Vagina (tissue), 2 donors: ENCODE measurements around the gene TPSG1. TPM values are rescaled to one million over a fixed set of nuclear protein-coding genes. Genes with fewer than 3 reads are reported as not detected.
"Not testable (repeated sequence)": the region's sequence is repeated elsewhere in the genome, so short reads cannot be mapped to it uniquely, and the experiment has no call there.

ENCODE experiments used
- DNase-seq, 2 donors: peaks; one replicate each; pipeline ENCODE4 v3.0.0-alpha.2; 2017; ENCODE audit errors: extremely low spot score in 2 of 2
- H3K27ac ChIP-seq: fragments of 200-600 bp; sonication (generic); one replicate; pipeline ENCODE4 v1.5.1; 2019
- H3K27me3 ChIP-seq: fragments of 200-600 bp; sonication (generic); one replicate; pipeline ENCODE4 v1.5.1; 2019
- H3K36me3 ChIP-seq, 2 donors: fragments of 200-600 bp; sonication (generic); one replicate each; pipeline ENCODE4 v1.5.1; 2017 to 2019
- H3K4me1 ChIP-seq: fragments of 200-600 bp; sonication (generic); one replicate; pipeline ENCODE4 v1.5.1; 2019
- H3K4me3 ChIP-seq, 2 donors: fragments of 200-600 bp; sonication (generic); 1 replicate in 1 of 2; 2 replicates in 1 of 2; pipeline ENCODE4 v1.5.1; 2016 to 2019
- H3K9me3 ChIP-seq: fragments of 200-600 bp; sonication (generic); one replicate; pipeline ENCODE4 v1.5.1; 2019
- POLR2A ChIP-seq, 2 donors: fragments of 450-650 bp; IDR thresholded peaks; one replicate each; pipeline ENCODE4 v1.6.1; 2017; ENCODE audit warnings: antibody characterized with exemption in 2 of 2, mild to moderate bottlenecking in 2 of 2, moderate library complexity in 2 of 2
- POLR2AphosphoS5 ChIP-seq, 2 donors: sonication (generic); formaldehyde crosslinking; IDR thresholded peaks; one replicate each; pipeline ENCODE4 v1.9.0; 2017; ENCODE audit warnings: antibody characterized with exemption in 2 of 2, mild to moderate bottlenecking in 2 of 2, low read depth in 1 of 2; ENCODE audit not compliant: insufficient read depth in 1 of 2
- intact Hi-C: fragments of 100-400 bp; cut with DNase I; formaldehyde crosslinking; loops from one replicate; pipeline ENCODE4 v1.15.1; 2023
- total RNA-seq: library from RNA; depleted of rRNA; stranded (reverse); fragments of >200 nt; gene quantifications from one replicate; pipeline ENCODE4 v1.2.3, GENCODE V29; 2016
- TF ChIP-seq, protein P1 (sequence below), 3 experiments: fragments of 450-650 bp in 2 of 3; fragments of 200-600 bp in 1 of 3; sonication (generic) in 1 of 3; IDR thresholded peaks; one replicate each; pipeline ENCODE4 v1.5.1; 2017 to 2019; ENCODE audit warnings: antibody characterized with exemption in 3 of 3, mild to moderate bottlenecking in 2 of 3, moderate library complexity in 2 of 3

TPSG1 gene
- total RNA-seq, 1 donor from 2014 or later, result not detected

DNA sequence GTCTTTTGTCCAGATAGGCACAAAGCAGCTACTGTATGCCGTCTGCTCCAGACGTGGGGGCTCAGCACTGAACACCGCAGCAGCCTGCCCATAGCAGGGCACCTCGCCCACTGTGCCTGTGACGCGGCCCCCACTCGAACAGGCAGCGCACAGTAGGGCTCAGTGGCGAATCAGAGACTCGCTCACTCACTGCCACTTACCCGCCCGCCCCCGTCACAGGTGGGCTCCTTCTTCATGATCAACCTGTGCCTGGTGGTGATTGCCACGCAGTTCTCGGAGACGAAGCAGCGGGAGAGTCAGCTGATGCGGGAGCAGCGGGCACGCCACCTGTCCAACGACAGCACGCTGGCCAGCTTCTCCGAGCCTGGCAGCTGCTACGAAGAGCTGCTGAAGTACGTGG, 23.6 kb downstream of the TPSG1 start:
- H3K36me3 ChIP-seq, result no peaks in the 10 kb centered on the region
- no peaks in the 10 kb centered on the region for H3K9me3 ChIP-seq
- no peaks in the 10 kb centered on the region for H3K4me1 ChIP-seq
- no peak for DNase-seq
- no peak overlapping the region for H3K27ac ChIP-seq
- H3K27me3 ChIP-seq, result no peaks in the 10 kb centered on the region
- TF ChIP-seq POLR2A (IDR thresholded peaks at IDR 0.05) (no peak), POLR2AphosphoS5 (IDR thresholded peaks at IDR 0.05; ENCODE audit: insufficient read depth in 1 of 2, low read depth in 1 of 2) (no peak)
- TF ChIP-seq, protein P1, sequence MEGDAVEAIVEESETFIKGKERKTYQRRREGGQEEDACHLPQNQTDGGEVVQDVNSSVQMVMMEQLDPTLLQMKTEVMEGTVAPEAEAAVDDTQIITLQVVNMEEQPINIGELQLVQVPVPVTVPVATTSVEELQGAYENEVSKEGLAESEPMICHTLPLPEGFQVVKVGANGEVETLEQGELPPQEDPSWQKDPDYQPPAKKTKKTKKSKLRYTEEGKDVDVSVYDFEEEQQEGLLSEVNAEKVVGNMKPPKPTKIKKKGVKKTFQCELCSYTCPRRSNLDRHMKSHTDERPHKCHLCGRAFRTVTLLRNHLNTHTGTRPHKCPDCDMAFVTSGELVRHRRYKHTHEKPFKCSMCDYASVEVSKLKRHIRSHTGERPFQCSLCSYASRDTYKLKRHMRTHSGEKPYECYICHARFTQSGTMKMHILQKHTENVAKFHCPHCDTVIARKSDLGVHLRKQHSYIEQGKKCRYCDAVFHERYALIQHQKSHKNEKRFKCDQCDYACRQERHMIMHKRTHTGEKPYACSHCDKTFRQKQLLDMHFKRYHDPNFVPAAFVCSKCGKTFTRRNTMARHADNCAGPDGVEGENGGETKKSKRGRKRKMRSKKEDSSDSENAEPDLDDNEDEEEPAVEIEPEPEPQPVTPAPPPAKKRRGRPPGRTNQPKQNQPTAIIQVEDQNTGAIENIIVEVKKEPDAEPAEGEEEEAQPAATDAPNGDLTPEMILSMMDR (IDR thresholded peaks at IDR 0.05), result no peak
- intact Hi-C loops, result no loop called here
- no peak overlapping the region for H3K4me3 ChIP-seq

DNA sequence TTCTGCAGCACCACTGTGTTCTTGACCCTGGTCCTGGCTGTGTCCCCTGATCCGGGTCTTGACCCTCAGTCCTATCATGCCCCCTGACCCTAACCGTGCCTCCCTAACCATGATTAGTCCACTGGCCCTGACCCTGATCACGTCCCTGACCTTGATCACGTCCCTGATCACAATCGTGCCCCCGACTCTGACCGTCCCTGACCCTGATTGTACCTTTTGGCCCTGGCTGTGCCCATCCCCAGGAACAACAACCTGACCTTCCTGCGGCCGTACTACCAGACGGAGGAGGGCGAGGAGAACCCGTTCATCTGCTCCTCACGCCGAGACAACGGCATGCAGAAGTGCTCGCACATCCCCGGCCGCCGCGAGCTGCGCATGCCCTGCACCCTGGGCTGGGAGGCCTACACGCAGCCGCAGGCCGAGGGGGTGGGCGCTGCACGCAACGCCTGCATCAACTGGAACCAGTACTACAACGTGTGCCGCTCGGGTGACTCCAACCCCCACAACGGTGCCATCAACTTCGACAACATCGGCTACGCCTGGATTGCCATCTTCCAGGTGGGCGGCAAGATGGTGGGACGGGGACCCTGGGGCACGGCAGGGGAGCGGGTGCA, 24.9 kb downstream of the TPSG1 start:
- TF ChIP-seq POLR2AphosphoS5 (IDR thresholded peaks at IDR 0.05; ENCODE audit: insufficient read depth in 1 of 2, low read depth in 1 of 2) (no peak), POLR2A (IDR thresholded peaks at IDR 0.05) (no peak)
- TF ChIP-seq, protein P1 (IDR thresholded peaks at IDR 0.05), result no peak
- Histone ChIP-seq H3K36me3 (no peaks in the 10 kb centered on the region), H3K27ac (no peak overlapping the region), H3K9me3 (no peaks in the 10 kb centered on the region), H3K4me1 (no peaks in the 10 kb centered on the region), H3K27me3 (no peaks in the 10 kb centered on the region), H3K4me3 (no peak overlapping the region)
- no peak for DNase-seq
- intact Hi-C loops, result no loop called here

DNA sequence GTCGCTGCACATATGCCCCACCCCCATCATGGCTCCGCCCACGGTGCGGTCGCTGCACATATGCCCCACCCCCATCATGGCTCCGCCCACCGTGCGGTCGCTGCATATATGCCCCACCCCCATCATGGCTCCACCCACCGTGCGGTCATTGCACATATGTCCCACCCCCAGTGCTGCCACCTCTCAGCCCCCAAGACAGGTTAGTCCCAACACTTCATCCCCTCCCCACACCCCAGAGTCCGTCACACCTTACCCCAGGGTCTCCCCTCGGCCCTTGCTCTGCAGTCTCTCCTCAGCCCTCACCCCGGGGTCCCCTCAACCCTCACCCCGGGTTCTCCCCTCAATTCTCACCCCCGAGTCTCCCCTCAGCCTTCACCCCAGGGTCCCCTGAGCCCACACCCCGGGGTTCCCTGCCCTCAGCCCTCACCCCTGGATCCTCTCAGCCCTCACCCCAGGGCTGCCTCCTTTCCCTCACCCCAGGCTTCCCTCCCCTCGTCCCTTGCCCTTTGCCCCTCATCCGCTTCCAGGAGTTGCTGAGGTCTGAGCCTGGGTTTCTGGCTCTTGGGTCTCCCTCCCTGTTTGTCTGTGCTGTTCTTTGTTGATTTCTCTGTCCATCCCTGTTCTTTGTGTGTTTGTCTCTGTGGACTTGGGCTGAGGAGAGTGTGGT, 25.6 kb downstream of the TPSG1 start:
- intact Hi-C loops, result no loop called here
- Histone ChIP-seq H3K27me3 (no peaks in the 10 kb centered on the region), H3K36me3 (no peaks in the 10 kb centered on the region), H3K9me3 (no peaks in the 10 kb centered on the region), H3K4me1 (no peaks in the 10 kb centered on the region), H3K4me3 (no peak overlapping the region), H3K27ac (no peak overlapping the region)
- DNase-seq, result no peak
- TF ChIP-seq POLR2AphosphoS5 (IDR thresholded peaks at IDR 0.05; ENCODE audit: insufficient read depth in 1 of 2, low read depth in 1 of 2), result no peak
- no peak for TF ChIP-seq POLR2A (IDR thresholded peaks at IDR 0.05)
- TF ChIP-seq, protein P1 (IDR thresholded peaks at IDR 0.05), result no peak

DNA sequence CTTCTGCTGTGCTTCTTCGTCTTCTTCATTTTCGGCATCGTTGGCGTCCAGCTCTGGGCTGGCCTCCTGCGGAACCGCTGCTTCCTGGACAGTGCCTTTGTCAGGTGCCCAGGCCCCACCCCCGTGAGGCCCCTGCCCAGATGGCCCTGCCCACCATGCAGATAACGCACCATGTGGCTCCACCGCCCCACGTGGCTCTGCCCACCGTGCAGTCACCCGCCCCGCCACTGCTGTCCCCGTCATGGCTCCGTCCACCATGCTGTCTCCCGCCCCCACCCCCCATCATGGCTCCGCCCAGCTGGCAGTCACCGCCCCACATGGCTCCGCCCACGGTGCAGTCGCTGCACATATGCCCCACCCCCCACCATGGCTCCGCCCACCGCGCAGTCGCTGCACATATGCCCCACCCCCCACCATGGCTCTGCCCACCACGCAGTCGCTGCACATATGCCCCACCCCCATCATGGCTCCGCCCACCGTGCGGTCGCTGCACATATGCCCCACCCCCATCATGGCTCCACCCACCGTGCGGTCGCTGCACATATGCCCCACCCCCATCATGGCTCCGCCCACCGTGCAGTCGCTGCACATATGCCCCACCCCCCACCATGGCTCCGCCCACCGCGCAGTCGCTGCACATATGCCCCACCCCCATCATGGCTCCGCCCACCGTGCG, 26.3 kb downstream of the TPSG1 start:
- H3K9me3 ChIP-seq, H3K27me3 ChIP-seq, H3K36me3 ChIP-seq, DNase-seq, H3K4me1 ChIP-seq, H3K4me3 ChIP-seq, intact Hi-C loops, H3K27ac ChIP-seq: not testable (repeated sequence)

DNA sequence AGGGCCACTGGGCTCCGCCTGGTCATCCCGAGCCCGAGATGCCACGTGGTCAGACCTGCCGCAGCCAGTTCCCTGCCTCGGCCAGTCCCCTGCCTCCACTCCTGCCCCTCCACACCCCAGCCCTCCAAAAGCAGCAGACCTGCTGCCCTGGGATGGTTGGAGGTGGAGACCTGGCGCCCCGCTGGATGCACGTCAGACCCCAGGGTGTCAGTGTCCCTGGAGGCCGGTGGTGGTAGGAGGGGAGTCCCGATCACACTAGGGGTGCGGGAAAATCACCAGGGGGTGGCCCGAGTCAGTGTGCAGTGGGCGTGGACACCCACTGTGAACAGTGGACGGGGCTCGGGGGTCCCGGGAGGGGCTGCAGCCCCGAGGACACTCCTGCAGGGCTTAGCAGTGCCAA, 26.9 kb downstream of the TPSG1 start:
- Histone ChIP-seq H3K27ac (no peak overlapping the region), H3K9me3 (no peaks in the 10 kb centered on the region), H3K4me3 (no peak overlapping the region), H3K36me3 (no peaks in the 10 kb centered on the region), H3K4me1 (no peaks in the 10 kb centered on the region), H3K27me3 (no peaks in the 10 kb centered on the region)
- intact Hi-C loops, result no loop called here
- DNase-seq, result no peak
- TF ChIP-seq, protein P1 (IDR thresholded peaks at IDR 0.05), result no peak
- no peak for TF ChIP-seq POLR2AphosphoS5 (IDR thresholded peaks at IDR 0.05; ENCODE audit: insufficient read depth in 1 of 2, low read depth in 1 of 2)
- no peak for TF ChIP-seq POLR2A (IDR thresholded peaks at IDR 0.05)
